NCI-H2081 treated with DMSO at 0.1 percent for 48 hours (cell line): ENCODE measurements around the gene TEX29.
A peak's percentile ranks its signal among the peaks of the same experiment; 100 is the strongest.

ENCODE experiments used
- DNase-seq: peaks from one replicate; lab custom pipeline; 2025; lab: John Stamatoyannopoulos, UW

TEX29 gene

DNA sequence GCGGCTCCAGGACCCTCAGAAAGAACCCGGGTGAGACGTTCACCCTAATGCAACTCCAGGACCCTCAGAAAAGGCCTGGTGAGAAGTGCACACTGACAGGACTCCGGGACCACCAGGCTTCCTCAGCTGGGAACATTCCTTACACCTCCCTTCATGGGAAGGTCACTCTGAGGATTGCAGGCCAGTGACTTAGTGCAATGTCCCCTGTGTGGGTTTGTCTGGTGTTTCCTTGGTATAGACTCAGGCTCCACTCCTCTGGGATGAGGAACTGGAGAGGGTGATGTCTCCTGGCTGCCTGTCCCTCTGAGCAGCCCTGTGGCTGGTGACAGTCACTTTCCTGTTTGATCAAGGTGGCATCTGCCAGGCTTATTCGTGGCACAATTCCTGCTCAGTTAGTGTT, 49.7 kb downstream of the TEX29 start:
- DNase-seq = no peak

DNA sequence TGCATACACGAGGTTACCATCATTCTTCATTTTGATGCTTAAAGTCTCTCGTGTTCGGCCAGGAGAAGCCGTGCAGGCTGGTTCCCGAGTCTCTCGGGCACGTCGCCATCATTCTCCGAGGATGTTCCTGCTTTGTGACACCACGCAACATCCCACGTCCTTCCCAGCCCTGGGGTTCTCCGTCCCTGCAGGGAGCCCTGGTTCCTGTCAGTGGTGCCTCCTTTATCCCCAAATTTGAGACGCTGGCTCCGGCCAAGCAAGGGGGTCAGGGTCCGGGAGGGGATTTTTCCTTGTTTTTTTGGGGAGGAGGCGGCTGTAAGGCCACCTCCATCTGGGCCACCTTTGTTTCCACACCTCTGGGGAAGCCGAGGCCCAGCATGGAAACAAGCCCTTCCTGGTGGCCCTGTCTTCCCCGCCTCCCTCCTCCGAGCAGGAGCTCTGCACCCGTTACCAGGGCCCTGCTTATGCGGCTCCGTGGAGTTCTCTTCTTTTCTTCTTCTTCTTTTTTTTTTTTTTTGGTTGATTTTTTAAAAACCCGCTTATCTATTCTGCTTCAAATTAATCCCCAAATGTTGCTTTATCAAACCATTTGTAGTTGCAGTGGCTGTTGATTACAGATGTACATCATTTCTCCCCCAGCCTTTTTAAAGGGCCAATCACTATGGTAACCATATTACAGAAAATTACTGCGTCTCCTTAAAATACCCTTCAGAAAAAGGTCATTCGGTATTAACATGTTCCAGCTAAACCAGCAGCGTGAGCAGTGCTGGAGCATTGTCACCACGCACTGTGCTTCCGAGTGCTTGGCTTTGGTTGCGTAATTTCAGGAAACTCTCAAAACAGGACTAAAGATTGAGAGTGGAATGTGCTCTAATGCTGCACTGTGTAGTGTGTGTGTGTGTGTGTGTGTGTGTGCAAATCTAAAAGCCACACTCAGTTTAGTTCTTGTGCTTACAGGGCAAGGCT, 50.4 kb downstream of the TEX29 start:
- no peak for DNase-seq

- no peak for DNase-seq
Observed at GRCh38 chr13:111371720-111372119, 51.3 kb downstream of the TEX29 start.

GRCh38 chr13:111372651-111373425, 52.4 kb downstream of the TEX29 start:
- DNase-seq = no peak

DNA sequence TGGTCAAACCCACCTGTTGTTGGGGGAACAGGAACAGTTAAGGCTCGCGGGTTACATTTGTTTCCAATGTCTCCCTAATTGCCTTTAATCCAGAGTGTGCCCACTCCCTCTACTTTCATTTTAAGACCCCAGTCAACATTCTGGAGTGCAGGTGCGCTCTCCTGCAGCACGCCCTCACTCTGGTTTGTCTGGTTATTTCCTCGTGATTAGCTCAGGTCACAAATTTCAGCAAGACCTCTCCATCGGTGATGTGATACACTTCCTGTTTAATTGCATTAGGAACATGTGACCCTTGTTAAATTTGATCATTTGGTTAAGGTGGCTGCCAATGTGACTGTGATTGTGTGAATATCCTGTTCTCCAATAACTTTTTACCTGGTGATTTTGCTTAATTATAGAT, 53.0 kb downstream of the TEX29 start:
- DNase-seq = no peak

GRCh38 chr13:111380431-111380830, 60.0 kb downstream of the TEX29 start:
- DNase-seq = no peak

DNA sequence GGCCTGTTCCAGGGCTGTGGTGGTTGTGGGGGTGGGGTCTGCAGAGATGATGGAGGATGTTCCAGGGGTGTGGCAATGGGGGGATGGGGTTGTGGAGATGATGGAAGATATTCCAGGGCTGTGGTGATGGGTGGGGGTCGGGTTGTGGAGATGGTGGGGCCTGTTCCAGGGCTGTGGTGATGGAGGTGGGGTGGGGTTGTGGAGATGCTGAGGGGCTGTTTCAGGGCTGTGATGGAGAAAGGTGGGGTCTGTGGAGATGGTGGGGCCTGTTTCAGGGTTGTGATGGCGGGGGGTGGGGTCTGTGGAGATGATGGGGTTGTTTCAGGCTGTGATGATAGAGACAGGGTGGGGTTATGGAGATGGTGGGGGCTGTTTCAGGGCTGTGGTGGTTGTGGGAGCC, 62.0 kb downstream of the TEX29 start:
- DNase-seq = no peak

DNA sequence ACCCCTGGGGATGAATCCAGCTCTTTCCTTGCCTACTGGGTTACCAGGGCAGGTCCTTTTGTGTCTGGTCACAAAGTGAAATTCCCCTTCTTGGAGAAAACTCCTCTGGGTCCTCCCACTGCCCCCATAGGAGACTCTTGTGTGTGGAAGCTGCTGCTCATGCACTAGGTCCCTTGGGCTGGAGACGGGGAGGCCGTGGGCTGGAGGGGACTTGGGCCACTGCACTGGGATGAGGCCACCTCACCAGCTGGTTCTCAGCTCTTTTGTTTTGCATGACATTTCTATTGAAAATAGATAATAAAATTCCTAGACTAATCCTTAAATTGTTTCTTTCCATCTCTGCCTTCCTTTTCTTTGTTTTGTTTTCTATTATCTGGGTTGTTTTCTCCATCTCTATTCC, 62.4 kb downstream of the TEX29 start:
- DNase-seq = no peak

DNA sequence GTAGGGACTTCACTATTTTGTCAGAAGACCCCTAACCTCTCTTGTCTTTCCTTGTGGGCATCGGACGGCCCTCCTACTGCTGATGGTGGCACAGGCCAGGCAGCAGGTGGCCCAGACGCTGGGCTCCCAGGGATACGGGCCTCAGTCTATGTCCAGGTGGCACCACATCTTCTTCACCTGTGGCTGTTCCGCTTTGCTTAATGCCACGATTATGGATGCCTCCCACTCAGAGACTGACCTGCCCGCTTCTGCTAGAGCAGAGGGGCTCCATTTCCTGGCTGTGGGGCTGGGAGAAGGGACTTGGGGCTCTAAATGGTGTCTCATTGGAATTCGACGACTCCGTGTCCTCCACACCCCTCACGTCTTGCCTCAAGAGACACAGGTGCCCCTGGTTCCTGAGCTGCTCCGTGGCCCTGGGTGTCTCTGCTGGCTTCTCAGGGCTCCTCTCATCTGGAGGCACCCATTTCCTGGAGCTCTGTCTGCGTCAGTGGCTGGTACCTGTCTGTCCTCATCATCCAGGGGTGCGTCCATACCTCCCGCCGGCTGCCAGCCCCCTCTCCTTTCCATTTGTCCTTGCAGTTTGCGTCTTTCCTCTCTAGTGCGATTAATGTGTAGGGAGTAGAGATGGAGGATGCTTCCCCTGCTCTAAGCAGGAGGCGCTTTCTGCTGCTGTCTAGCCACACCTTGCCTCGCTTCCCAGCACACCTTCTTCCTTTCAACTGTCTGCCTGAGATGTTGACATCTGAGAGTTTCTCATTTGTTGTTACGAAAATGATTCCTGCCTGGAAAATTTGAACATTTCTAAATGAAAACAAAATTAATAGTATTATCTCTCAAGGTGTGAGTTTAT, 63.4 kb downstream of the TEX29 start:
- no peak for DNase-seq

DNA sequence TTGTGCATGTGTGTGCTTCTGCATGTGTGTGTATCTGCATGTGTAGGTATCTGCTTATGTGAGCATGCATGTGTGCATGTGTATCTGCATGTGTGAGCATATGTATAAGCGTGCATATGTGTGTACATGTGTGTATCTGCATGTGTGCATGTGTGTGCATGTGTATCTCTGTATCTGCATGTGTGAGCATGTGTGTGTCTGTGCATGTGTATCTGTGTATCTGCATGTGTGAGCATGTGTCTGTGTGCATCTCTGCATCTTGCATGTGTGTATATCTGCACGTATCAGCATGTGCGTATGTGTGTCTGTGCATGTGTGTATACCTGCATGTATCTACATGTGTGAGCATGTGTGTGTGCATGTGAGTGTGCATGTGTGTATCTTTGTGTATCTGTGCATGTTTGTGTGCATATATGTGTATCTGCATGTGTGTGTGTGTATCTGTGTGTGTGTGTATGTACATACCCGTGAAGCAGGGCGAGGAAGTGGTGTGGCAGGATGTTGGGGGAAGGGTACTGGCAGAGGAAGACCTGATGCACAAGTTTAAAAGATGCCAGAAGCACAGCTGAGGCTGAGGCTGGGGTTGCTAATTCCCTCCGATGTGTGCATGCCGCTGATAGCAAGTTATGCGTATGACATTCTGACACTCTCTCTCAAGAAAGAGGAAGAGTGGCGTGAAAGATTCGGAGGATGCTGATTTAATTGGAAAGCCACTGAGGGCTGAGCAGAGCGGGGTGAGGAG, 64.2 kb downstream of the TEX29 start:
- DNase-seq = no peak

DNA sequence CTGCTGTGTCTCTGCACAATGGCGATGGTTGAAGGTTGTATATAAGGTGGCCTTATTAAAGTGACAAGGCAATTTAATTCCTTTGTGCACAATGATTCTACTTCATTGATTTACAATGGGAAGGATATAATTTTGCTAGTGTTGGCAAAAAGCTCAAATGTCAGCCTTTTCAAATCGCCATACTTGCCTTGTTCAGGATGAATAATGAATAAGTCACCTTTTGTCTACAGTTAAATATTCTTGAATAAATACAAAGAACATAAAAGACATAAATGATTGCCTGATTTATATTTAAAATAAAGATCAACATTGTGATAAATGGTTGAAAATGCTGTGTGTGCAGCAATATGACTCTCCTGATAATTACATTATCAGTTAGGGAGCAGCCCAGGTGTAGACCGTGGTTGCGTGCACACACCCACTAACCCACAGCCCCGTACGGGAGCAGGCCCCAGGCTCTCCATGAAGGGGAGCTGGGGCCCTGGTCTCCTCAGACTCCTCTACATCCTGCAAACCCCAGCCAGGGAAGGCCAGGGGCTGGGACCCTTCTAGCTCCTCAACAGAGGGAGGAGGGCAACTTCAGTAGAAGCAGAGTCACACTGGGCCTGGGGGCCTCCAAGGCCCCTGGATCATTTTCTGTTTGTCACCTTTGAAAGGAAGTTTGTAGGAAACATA, 64.9 kb downstream of the TEX29 start:
- peak; percentile 94 for DNase-seq

DNA sequence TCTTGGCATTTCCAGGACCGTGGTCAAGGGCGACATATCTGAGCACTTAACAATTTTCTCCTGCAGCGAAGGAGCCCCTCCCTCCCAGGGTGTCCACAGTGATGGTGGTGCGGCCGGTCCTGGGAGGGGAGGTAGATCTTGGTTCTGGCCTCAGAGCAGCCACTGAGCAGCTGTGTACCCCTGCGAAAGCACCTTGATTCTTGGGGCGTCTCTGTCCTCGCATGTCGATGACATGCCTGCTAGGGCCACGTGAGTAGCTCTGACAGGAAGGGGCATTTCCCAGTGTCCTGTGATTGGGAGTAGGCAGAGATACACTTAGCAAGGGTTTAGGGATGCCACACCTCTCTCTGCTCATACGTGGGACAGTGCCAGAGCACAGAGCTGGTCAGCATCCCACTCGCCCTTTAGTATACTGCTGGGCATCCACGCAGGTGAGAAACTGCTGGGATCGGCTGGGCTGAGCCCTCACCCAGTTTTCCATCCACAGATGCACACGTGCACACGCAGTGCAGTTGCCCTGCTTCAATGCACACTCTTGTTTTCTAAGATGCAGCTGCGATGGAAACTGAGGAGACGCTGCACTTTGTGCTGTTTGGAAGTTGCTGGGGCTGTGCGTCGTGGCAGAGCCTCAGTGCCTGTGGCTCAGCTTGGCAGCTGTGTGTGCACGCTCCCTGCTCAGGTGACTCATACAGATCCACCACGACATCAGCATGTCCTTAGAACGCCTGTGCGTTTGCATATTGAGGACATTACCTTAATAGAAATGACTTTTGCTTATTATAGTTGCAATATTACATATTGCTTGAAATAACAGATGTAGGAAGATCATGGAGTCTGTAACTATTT, 66.8 kb downstream of the TEX29 start:
- DNase-seq = no peak

DNA sequence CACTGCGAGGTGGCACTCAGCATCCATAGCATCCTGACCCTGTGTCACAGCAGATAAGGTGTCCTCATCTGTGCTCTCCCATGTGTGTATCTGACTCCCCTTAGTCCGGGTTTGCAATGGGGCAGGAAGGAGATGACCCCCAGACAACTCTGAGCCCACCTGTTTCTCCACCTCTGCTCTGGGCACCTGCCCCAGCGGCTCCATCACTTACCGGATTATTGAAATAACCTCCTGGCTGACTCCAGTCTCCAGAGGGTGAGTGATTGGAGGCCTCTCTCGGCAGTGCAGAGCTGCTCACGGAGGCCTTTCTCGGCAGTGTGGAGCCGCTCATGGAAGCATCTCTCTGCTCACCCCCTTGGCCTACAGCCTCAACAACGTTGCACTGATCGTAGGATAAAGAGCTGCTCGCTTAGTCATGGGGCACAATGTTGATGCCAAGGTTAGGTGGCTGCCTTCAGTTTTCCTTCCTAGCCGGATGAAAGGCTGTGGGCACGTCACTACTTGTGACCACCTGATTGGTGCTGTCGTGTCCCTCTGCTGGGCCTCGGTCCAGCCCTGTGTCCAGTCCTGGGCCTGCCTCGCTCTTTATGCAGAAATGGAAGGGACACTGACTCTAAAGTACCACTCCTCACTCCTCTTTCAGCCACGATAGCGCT, 67.6 kb downstream of the TEX29 start:
- DNase-seq = no peak

GRCh38 chr13:111388851-111389500, 68.5 kb downstream of the TEX29 start:
- DNase-seq = no peak

GRCh38 chr13:111389621-111390521, 69.4 kb downstream of the TEX29 start:
- DNase-seq = no peak

DNA sequence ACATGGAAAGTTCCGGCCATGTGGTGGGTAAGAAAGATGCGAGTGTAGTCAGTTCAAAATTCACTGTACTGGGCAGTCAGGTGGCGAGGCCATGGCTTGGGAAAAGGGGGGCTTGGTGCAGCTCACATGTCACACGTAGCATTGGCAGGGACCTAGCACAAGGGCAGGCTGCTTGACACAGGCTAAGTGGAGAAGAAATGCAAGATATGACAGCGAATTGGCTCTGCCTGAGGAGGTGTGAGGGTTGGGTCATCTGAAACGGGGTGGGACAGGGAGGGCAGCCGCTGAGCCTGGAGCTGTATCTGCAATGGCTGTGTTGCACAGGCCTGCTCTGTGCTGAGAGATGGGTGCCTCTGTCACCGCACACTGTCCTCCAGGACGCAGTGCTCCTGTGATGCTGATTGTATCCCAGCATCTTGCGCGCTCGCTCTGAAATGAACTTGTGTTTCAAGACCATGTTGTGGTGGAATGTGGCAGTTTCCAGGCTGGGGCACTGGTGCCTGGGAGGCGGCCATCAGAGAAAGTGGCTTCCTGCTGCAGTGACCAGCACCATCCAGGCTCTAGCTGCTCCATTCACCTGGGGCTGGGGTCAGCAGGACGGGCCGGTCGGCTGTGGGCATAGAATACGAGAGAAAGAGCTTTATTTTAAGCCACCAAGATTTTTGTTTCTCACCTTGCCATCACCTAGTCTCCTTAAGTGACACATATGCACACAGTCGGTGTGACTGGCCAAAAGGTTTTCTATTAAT, 70.3 kb downstream of the TEX29 start:
- no peak for DNase-seq

DNA sequence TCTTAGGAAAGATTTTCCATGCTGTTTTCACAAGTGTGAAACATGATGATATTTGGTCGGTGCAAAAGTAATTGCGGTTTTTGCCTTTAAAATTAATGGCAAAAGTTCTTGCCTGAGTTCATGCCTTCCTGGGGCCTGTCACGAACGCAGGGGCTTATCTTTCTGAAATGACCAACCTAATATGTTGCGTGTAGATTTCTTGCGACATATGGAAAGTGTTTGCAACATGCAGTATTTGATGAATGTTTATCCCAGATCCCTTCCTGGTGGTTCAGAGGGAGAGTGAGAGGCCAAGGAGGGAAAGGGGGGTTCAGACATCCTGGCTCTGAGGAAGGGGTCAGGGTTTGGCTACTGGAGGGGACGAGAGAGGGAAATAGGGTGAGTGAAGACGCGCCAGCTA, 72.0 kb downstream of the TEX29 start:
- no peak for DNase-seq
